Lower leg skin (tissue), 3 donors: ENCODE results near the gene LCORL.

Experiments used
- POLR2A ChIP-seq, 2 donors: fragments of 450-650 bp; IDR thresholded peaks; one replicate each; pipeline ENCODE4 v1.6.1; 2016 to 2017; ENCODE audit warnings: antibody characterized with exemption in 2 of 2, mild to moderate bottlenecking in 1 of 2, moderate library complexity in 1 of 2
- TF ChIP-seq, protein P1 (sequence below), 3 donors: fragments of 450-650 bp; IDR thresholded peaks; one replicate each; pipeline ENCODE4 v1.5.1; 2016; ENCODE audit warnings: antibody characterized with exemption in 3 of 3, mild to moderate bottlenecking in 3 of 3, moderate library complexity in 2 of 3

DNA sequence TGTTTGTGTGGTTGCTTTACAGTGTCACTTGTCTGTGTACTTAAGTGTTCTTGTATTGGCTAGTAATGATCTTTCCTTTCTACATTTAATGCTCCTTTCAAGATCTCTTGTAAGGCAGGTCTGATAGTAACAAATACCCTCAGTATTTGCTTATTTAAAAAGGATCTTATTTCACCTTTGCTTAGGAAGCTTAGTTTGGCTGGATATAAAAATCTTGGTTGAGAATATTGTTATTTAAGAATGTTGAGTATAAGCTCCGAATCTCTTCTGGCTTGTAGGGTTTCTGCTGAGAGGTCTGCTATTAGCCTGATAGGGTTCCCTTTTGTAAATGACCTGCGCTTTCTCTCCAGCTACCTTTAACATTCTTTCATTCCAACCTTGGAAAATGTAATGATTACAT is 35.7 kb downstream of the LCORL start:
- TF ChIP-seq, protein P1, sequence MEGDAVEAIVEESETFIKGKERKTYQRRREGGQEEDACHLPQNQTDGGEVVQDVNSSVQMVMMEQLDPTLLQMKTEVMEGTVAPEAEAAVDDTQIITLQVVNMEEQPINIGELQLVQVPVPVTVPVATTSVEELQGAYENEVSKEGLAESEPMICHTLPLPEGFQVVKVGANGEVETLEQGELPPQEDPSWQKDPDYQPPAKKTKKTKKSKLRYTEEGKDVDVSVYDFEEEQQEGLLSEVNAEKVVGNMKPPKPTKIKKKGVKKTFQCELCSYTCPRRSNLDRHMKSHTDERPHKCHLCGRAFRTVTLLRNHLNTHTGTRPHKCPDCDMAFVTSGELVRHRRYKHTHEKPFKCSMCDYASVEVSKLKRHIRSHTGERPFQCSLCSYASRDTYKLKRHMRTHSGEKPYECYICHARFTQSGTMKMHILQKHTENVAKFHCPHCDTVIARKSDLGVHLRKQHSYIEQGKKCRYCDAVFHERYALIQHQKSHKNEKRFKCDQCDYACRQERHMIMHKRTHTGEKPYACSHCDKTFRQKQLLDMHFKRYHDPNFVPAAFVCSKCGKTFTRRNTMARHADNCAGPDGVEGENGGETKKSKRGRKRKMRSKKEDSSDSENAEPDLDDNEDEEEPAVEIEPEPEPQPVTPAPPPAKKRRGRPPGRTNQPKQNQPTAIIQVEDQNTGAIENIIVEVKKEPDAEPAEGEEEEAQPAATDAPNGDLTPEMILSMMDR (IDR thresholded peaks at IDR 0.05) = no peak
- no peak for TF ChIP-seq POLR2A (IDR thresholded peaks at IDR 0.05)
